ENCODE measurements around the gene MTFR2. TPM values are rescaled to one million over a fixed set of nuclear protein-coding genes. Genes with fewer than 3 reads are reported as not detected.

The MTFR2 gene
- total RNA-seq, 2 donors from 2014 or later, result 0.41 TPM; not detected in 1

DNA sequence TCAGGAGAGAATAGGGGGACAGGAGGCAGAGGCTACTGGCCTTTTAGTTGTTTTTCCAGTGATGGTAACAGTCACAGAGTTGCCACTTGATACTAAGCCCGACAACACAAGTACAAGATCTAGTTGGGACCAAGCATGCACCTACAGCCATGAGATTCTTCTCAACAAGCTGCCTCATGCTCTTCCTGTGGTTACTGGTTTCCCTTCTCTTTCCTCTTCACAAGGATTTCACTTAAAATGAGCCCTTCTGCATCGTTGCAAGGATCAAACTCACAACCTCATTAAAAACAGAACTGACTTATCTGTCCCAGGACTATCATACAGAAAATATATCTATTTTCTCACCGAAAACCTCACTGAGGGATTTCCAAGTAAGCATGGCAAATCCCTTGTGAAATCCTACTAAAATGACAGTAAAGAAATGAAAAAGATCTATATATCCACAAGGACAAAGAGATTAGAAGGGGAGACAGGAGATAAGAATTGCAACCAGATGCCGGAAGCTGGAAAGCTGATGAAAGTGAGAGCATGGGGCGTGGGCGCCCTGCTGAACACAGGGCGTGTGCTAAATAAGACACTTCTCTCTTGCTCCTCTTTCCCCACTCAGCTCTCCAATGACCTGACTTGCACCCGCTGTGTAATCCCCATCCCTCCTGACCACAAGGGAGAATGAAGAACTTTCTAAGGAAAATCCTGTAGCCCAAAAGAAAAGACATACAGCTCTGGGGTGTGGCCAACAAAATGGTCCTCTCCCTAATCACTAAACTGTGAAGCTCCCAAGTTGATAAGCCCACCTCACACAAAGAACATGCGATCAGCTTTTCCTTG, 13.4 kb downstream of the MTFR2 start:
- ATAC-seq (ENCODE audit: insufficient number of reproducible peaks, low FRiP score, low read depth) (peak; percentile 20), DNase-seq (ENCODE audit: low spot score) (no peak)
- Histone ChIP-seq H3K4me3 (no peak overlapping the region), H3K4me1 (ENCODE audit: control insufficient read depth in 1 of 2, low read depth in 2 of 2) (no peaks in the 10 kb centered on the region), H3K27ac (no peak overlapping the region), H3K27me3 (replicated peaks; ENCODE audit: insufficient read depth) (no peaks in the 10 kb centered on the region), H3K9me3 (no peaks in the 10 kb centered on the region), H3K36me3 (no peaks in the 10 kb centered on the region)
- TF ChIP-seq, protein P1, sequence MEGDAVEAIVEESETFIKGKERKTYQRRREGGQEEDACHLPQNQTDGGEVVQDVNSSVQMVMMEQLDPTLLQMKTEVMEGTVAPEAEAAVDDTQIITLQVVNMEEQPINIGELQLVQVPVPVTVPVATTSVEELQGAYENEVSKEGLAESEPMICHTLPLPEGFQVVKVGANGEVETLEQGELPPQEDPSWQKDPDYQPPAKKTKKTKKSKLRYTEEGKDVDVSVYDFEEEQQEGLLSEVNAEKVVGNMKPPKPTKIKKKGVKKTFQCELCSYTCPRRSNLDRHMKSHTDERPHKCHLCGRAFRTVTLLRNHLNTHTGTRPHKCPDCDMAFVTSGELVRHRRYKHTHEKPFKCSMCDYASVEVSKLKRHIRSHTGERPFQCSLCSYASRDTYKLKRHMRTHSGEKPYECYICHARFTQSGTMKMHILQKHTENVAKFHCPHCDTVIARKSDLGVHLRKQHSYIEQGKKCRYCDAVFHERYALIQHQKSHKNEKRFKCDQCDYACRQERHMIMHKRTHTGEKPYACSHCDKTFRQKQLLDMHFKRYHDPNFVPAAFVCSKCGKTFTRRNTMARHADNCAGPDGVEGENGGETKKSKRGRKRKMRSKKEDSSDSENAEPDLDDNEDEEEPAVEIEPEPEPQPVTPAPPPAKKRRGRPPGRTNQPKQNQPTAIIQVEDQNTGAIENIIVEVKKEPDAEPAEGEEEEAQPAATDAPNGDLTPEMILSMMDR (IDR thresholded peaks at IDR 0.05), result no peak

DNA sequence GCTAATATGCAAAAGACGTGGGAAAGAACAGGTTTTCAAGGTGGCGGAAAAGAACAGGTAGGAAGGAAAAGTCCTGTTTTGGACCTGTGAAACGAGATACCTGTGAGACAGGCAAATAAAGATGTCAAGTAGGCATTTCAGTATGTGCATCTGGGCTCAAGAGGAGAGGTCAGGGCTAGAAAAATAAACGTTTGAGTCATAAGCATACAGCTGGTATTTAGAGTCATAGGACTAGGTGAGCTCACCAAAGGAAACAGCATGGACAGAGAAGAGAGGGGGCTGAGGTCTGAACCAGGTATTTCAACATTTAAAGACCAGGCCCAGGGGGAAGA, 14.9 kb downstream of the MTFR2 start:
- Histone ChIP-seq H3K4me3 (no peak overlapping the region), H3K27ac (no peak overlapping the region), H3K27me3 (replicated peaks; ENCODE audit: insufficient read depth) (no peaks in the 10 kb centered on the region), H3K9me3 (no peaks in the 10 kb centered on the region), H3K4me1 (ENCODE audit: control insufficient read depth in 1 of 2, low read depth in 2 of 2) (no peaks in the 10 kb centered on the region), H3K36me3 (no peaks in the 10 kb centered on the region)
- TF ChIP-seq, protein P1 (IDR thresholded peaks at IDR 0.05), result no peak
- no peak for ATAC-seq (ENCODE audit: insufficient number of reproducible peaks, low FRiP score, low read depth)
- no peak for DNase-seq (ENCODE audit: low spot score)

DNA sequence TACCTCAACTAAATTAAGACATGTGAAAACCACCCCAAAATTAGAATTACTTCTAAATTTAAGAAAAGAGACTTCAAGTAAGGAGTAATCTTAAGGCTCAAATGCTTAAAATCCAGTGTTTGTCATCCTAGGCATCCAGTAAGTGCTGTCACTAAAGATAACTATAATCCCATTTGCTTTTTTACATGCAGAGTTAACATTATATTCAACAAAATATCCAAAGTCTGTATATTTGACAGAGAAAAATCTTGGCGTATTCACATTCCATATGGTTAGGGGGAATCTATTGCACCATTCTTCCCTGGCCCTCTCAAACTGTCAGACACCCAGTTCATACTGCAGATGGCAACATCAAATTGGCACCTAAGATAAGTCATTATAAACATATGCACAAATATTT, 17.4 kb downstream of the MTFR2 start:
- H3K4me1 ChIP-seq (ENCODE audit: control insufficient read depth in 1 of 2, low read depth in 2 of 2), result no peaks in the 10 kb centered on the region
- H3K9me3 ChIP-seq, result no peaks in the 10 kb centered on the region
- H3K36me3 ChIP-seq, result no peaks in the 10 kb centered on the region
- no peak overlapping the region for H3K27ac ChIP-seq
- H3K4me3 ChIP-seq, result no peak overlapping the region
- TF ChIP-seq, protein P1 (IDR thresholded peaks at IDR 0.05), result no peak
- H3K27me3 ChIP-seq (replicated peaks; ENCODE audit: insufficient read depth), result no peaks in the 10 kb centered on the region
- no peak for DNase-seq (ENCODE audit: low spot score)
- no peak for ATAC-seq (ENCODE audit: insufficient number of reproducible peaks, low FRiP score, low read depth)

DNA sequence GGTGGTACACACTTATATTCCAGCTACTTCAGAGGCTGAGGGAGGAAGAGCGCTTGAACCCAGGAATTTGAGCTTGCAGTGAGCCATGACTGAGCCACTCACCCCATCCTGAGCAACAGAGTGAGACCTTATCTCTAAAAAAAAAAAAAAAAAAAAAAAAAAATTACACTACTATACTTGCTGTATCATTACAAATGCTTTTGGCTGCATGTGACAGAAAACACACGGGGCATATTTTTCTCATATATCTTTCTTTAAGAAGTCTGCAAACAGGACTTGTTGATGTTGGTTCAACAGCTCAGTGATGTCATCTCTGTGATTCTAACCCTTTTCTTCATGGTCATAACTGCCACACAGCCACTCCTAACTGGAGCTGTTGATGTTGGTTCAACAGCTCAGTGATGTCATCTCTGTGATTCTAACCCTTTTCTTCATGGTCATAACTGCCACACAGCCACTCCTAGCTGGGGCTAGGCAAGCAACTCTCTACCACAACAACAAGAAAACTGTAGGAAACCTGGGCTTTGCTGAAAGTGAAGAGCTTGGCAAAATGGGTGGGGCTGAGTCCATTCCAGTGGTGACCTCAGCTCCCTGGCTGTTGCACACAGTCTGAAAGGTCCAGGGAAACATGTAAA, 19.8 kb downstream of the MTFR2 start:
- Histone ChIP-seq H3K4me1 (ENCODE audit: control insufficient read depth in 1 of 2, low read depth in 2 of 2) (no peaks in the 10 kb centered on the region), H3K4me3 (no peak overlapping the region), H3K9me3 (no peaks in the 10 kb centered on the region), H3K27me3 (replicated peaks; ENCODE audit: insufficient read depth) (no peaks in the 10 kb centered on the region), H3K36me3 (no peaks in the 10 kb centered on the region), H3K27ac (no peak overlapping the region)
- DNase-seq (ENCODE audit: low spot score) (no peak), ATAC-seq (ENCODE audit: insufficient number of reproducible peaks, low FRiP score, low read depth) (no peak)
- TF ChIP-seq, protein P1 (IDR thresholded peaks at IDR 0.05), result no peak

DNA sequence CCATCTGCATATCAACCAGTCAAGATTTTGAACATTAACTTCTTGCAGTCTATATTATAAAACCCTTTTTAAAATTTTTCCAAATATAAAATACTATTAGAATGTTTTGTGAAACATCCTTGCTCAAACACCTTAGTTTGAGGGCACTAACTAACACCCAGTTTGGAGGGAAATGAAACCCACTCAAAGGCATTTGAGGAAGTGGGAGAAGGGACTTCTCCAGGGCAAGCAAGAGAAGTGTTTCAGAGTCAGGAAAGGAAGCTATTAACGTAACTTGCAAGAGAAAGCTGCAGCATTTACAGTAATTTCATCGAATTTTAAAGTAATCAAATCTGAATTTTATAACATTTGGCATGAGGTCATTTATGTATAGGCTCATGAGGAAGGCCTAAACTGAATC, 21.3 kb downstream of the MTFR2 start:
- Histone ChIP-seq H3K36me3 (no peaks in the 10 kb centered on the region), H3K27ac (no peak overlapping the region), H3K27me3 (replicated peaks; ENCODE audit: insufficient read depth) (no peaks in the 10 kb centered on the region), H3K4me3 (no peak overlapping the region), H3K9me3 (no peaks in the 10 kb centered on the region), H3K4me1 (ENCODE audit: control insufficient read depth in 1 of 2, low read depth in 2 of 2) (no peaks in the 10 kb centered on the region)
- DNase-seq (ENCODE audit: low spot score) (no peak), ATAC-seq (ENCODE audit: insufficient number of reproducible peaks, low FRiP score, low read depth) (no peak)
- TF ChIP-seq, protein P1 (IDR thresholded peaks at IDR 0.05), result no peak
